Kidney epithelial cell (primary cell): ENCODE data around the gene SCP2D1. TPM values are rescaled to one million over a fixed set of nuclear protein-coding genes. Genes with fewer than 3 reads are reported as not detected.
"Not testable (repeated sequence)": the region's sequence is repeated elsewhere in the genome, so short reads cannot be mapped to it uniquely, and the experiment has no call there.

Experiments
- DNase-seq: peaks from one replicate; pipeline ENCODE4 v3.0.0-alpha.2; 2010; ENCODE audit warnings: low read depth
- H3K27me3 ChIP-seq: 2 replicates; pipeline ENCODE4 v1.6.0; 2011; ENCODE audit warnings: low read length; ENCODE audit not compliant: control insufficient read depth, insufficient read depth
- H3K36me3 ChIP-seq: 2 replicates; pipeline ENCODE4 v1.5.1; 2011; ENCODE audit warnings: low read length; ENCODE audit not compliant: control insufficient read depth, insufficient read depth
- H3K4me3 ChIP-seq: 2 replicates; pipeline ENCODE4 v1.5.1; 2011; ENCODE audit warnings: low read depth, mild to moderate bottlenecking, control low read depth, low read length
- CTCF ChIP-seq: IDR thresholded peaks from 2 replicates; pipeline ENCODE4 v1.5.1; 2011; ENCODE audit warnings: mild to moderate bottlenecking, moderate library complexity, low read length, control low read depth, inconsistent platforms; ENCODE audit not compliant: insufficient read depth, poor library complexity, severe bottlenecking
- total RNA-seq: library from RNA; depleted of rRNA; stranded (reverse); fragments of >200 nt; gene quantifications from 2 replicates; pipeline ENCODE4 v1.2.3, GENCODE V29; 2015

The SCP2D1 gene
- total RNA-seq, 1 donor from 2014 or later, result not detected

GRCh38 chr20:18780385-18781130 lies 33.0 kb upstream of the SCP2D1 start:
- DNase-seq, result no peak
- Histone ChIP-seq H3K36me3 (no peaks in the 10 kb centered on the region), H3K4me3 (no peak overlapping the region), H3K27me3 (no peaks in the 10 kb centered on the region)
- TF ChIP-seq CTCF, result no peak

GRCh38 chr20:18781509-18781908 lies 32.1 kb upstream of the SCP2D1 start:
- Histone ChIP-seq H3K4me3 (no peak overlapping the region), H3K27me3 (no peaks in the 10 kb centered on the region), H3K36me3 (no peaks in the 10 kb centered on the region)
- no peak for DNase-seq
- TF ChIP-seq CTCF, result no peak

DNA sequence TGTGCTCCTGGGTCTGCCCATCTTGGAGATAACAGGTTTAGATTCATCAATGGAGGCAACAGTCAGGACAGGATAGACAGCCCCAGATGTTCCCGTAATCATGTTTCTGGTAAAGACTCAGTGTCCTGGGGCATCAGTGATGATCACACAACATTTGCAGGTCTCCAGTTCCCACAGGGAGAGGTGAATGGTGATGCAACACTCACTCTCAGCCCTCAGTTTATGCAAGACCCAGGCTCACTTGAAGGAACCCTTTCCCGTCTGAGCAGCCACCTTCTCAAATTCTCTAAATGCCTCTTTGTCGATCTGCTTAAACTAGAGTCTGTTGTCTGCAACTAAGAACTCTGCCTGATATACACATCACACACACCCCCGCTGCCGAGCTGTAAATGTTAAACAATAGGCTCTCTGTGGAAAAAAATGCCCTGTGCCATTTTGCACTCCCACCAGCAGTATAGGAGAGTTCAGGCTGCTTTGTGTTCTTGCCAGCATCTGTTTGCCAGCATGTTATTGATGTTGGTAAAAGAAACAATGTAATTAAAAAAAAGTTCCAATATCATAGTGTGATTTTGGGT lies 30.1 kb upstream of the SCP2D1 start:
- H3K36me3 ChIP-seq, result no peaks in the 10 kb centered on the region
- TF ChIP-seq CTCF, result no peak
- H3K4me3 ChIP-seq, result no peak overlapping the region
- no peak for DNase-seq
- no peaks in the 10 kb centered on the region for H3K27me3 ChIP-seq

GRCh38 chr20:18787046-18787445 lies 26.5 kb upstream of the SCP2D1 start:
- DNase-seq, H3K36me3 ChIP-seq, H3K4me3 ChIP-seq, H3K27me3 ChIP-seq: not testable (repeated sequence)

- no peak overlapping the region for H3K4me3 ChIP-seq
- no peaks in the 10 kb centered on the region for H3K36me3 ChIP-seq
- H3K27me3 ChIP-seq, result no peaks in the 10 kb centered on the region
- no peak for DNase-seq
- no peak for TF ChIP-seq CTCF
These were observed 25.6 kb upstream of the SCP2D1 start for GRCh38 chr20:18788021-18788420.

DNA sequence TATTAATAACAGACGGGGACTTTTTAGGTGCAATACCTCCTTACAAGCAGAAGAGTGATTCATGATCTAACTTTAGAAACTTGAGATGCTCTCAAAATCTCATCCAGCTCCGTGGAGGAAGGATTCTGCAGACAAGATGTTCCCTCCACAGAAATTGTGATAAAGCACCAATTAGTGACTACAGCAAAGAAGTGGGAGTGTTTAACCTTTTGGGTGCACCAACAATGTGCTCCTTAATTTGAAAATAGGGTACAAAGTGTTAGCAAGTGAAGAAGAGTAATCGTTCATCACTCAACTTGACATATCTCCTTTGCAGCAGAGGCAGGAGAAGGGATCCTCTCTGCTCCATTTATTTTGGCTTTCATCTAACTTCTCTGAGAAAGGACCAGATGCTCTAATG lies 22.8 kb upstream of the SCP2D1 start:
- Histone ChIP-seq H3K36me3 (no peaks in the 10 kb centered on the region), H3K4me3 (no peak overlapping the region), H3K27me3 (no peaks in the 10 kb centered on the region)
- no peak for DNase-seq
- no peak for TF ChIP-seq CTCF
